ENCODE results near the gene RGS17.

Gene RGS17

DNA sequence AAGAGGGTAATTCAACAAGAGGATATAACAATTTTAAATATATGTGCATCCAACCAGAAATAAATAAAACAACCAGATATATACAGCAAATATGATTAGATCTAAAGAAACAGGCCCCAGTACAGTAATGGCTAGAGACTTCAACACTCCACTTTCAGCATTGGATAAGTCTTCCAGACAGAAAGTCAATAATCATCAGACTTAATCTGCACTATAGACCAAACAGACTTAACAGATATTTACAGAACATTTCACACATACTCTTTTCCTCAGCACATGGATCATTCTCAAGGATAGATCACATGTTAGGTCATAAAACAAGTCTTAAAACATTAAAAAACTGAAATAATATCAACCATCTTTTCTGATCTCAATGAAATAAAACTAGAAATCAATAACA, 65.9 kb downstream of the RGS17 start:
- H3K9ac ChIP-seq (ENCODE audit: low read depth in 1 of 2, low read length in 2 of 2) = no peak overlapping the region

DNA sequence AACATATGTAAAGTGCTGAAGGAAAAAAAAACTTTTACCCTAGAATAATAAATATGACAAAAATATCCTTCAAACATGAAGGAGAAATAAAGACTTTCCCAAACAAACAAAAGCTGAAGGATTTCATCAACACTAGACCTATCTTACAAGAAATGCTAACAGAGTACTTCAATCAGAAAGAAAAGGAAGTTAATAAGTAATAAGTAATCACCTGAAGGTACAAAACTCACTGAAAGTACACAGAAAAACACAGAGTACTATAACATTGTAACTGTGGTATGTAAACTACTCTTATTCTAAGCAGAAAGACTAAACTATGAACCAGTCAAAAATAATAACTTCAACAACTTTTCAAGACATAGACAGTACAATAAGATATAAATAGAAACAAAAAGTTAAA, 67.1 kb downstream of the RGS17 start:
- no peaks in the 10 kb centered on the region for H3K27me3 ChIP-seq (ENCODE audit: control insufficient read depth in 1 of 2, insufficient read depth in 2 of 2, low read length in 2 of 2)
- no peaks in the 10 kb centered on the region for H3K36me3 ChIP-seq (ENCODE audit: control insufficient read depth in 1 of 2, insufficient read depth in 2 of 2, low read length in 2 of 2)
- peaks cover 0 to 6% of the 10 kb centered on the region in 2 donors for H3K9me3 ChIP-seq (ENCODE audit: control insufficient read depth in 1 of 2, low read length in 2 of 2)

More for the DNA sequence above, 65.9 kb downstream of the RGS17 start:
- Histone ChIP-seq H3K27me3 (ENCODE audit: control insufficient read depth in 1 of 2, insufficient read depth in 2 of 2, low read length in 2 of 2) (no peaks in the 10 kb centered on the region), H3K4me3 (ENCODE audit: low read depth in 1 of 2, low read length in 2 of 2) (no peak overlapping the region), H3K27ac (ENCODE audit: low read depth, low read length) (no peak overlapping the region), H3K4me1 (ENCODE audit: control insufficient read depth in 1 of 2, insufficient read depth in 2 of 2, low read length in 2 of 2) (no peaks in the 10 kb centered on the region), H3K9me3 (ENCODE audit: control insufficient read depth in 1 of 2, low read length in 2 of 2) (peaks cover 0 to 6% of the 10 kb centered on the region in 2 donors), H3K36me3 (ENCODE audit: control insufficient read depth in 1 of 2, insufficient read depth in 2 of 2, low read length in 2 of 2) (no peaks in the 10 kb centered on the region)

DNA sequence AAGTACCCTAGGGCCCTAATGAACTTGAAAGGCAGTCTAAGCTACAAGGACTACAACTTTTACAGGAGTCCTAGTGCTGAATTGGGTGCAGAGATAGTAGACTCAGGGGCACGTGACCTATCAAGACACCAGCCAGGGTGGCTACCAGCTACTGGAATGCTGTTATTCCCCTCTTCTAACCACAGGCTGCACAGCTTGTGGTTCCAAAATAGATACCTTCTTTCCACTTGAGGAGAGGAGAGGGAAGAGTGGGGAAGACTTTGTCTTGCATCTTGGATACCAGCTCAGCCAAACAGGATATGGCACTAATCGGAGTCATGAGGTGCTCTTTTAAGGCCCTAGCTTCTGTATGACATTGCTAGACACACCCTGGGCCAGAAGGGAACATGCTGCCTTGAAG, 68.6 kb downstream of the RGS17 start:
- peaks cover 0 to 6% of the 10 kb centered on the region in 2 donors for H3K9me3 ChIP-seq (ENCODE audit: control insufficient read depth in 1 of 2, low read length in 2 of 2)
- no peaks in the 10 kb centered on the region for H3K36me3 ChIP-seq (ENCODE audit: control insufficient read depth in 1 of 2, insufficient read depth in 2 of 2, low read length in 2 of 2)
- no peak overlapping the region for H3K27ac ChIP-seq (ENCODE audit: low read depth, low read length)
- H3K4me1 ChIP-seq (ENCODE audit: control insufficient read depth in 1 of 2, insufficient read depth in 2 of 2, low read length in 2 of 2) = no peaks in the 10 kb centered on the region
- no peaks in the 10 kb centered on the region for H3K27me3 ChIP-seq (ENCODE audit: control insufficient read depth in 1 of 2, insufficient read depth in 2 of 2, low read length in 2 of 2)
- no peak overlapping the region for H3K9ac ChIP-seq (ENCODE audit: low read depth in 1 of 2, low read length in 2 of 2)
- H3K4me3 ChIP-seq (ENCODE audit: low read depth in 1 of 2, low read length in 2 of 2) = no peak overlapping the region

More for the DNA sequence above, 67.1 kb downstream of the RGS17 start:
- Histone ChIP-seq H3K9ac (ENCODE audit: low read depth in 1 of 2, low read length in 2 of 2) (no peak overlapping the region), H3K4me3 (ENCODE audit: low read depth in 1 of 2, low read length in 2 of 2) (no peak overlapping the region), H3K4me1 (ENCODE audit: control insufficient read depth in 1 of 2, insufficient read depth in 2 of 2, low read length in 2 of 2) (no peaks in the 10 kb centered on the region), H3K27ac (ENCODE audit: low read depth, low read length) (no peak overlapping the region)

DNA sequence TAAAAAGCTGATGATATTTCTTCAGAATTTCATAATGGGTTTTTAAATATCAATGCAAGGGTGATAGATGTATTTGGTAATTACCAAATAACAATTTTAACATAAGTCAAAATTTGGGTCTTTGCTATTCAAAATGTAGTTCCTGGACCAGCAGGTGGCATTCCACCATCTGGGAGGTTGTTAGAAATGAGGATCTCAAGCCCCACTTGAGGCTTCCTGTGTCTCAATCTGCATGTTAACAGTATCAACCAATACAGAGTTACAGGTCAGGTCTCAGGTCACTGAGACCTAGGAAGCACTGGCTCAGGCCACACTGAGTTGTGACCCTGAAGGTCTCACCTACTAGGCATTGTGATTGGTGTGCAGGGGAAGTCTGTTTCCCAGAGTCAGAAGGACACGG, 71.3 kb downstream of the RGS17 start:
- Histone ChIP-seq H3K27me3 (ENCODE audit: control insufficient read depth in 1 of 2, insufficient read depth in 2 of 2, low read length in 2 of 2) (no peaks in the 10 kb centered on the region), H3K4me1 (ENCODE audit: control insufficient read depth in 1 of 2, insufficient read depth in 2 of 2, low read length in 2 of 2) (no peaks in the 10 kb centered on the region), H3K4me3 (ENCODE audit: low read depth in 1 of 2, low read length in 2 of 2) (no peak overlapping the region), H3K9ac (ENCODE audit: low read depth in 1 of 2, low read length in 2 of 2) (no peak overlapping the region), H3K36me3 (ENCODE audit: control insufficient read depth in 1 of 2, insufficient read depth in 2 of 2, low read length in 2 of 2) (no peaks in the 10 kb centered on the region), H3K27ac (ENCODE audit: low read depth, low read length) (no peak overlapping the region), H3K9me3 (ENCODE audit: control insufficient read depth in 1 of 2, low read length in 2 of 2) (no peaks in the 10 kb centered on the region)

DNA sequence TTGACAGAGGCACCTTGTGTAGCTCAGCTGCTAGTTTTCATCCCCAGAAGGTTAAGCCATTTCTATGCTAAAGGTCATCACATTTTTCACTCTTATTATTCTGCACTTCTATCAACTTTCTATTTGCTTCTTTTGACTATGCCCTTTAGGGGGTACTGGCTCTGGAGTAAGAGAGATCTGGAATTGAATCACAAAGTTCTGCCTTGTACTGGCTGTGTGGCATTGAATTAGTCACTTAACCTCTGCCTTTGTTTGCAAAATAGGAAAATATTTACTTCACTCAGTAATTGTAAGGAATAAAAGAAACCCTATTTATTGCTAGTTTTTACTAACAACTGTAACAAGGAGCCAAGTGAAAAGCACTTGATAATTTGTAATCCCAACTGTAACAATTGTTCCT, 71.8 kb downstream of the RGS17 start:
- H3K4me3 ChIP-seq (ENCODE audit: low read depth in 1 of 2, low read length in 2 of 2) = no peak overlapping the region
- no peaks in the 10 kb centered on the region for H3K27me3 ChIP-seq (ENCODE audit: control insufficient read depth in 1 of 2, insufficient read depth in 2 of 2, low read length in 2 of 2)
- no peaks in the 10 kb centered on the region for H3K9me3 ChIP-seq (ENCODE audit: control insufficient read depth in 1 of 2, low read length in 2 of 2)
- no peak overlapping the region for H3K27ac ChIP-seq (ENCODE audit: low read depth, low read length)
- no peaks in the 10 kb centered on the region for H3K36me3 ChIP-seq (ENCODE audit: control insufficient read depth in 1 of 2, insufficient read depth in 2 of 2, low read length in 2 of 2)
- no peak overlapping the region for H3K9ac ChIP-seq (ENCODE audit: low read depth in 1 of 2, low read length in 2 of 2)
- no peaks in the 10 kb centered on the region for H3K4me1 ChIP-seq (ENCODE audit: control insufficient read depth in 1 of 2, insufficient read depth in 2 of 2, low read length in 2 of 2)

DNA sequence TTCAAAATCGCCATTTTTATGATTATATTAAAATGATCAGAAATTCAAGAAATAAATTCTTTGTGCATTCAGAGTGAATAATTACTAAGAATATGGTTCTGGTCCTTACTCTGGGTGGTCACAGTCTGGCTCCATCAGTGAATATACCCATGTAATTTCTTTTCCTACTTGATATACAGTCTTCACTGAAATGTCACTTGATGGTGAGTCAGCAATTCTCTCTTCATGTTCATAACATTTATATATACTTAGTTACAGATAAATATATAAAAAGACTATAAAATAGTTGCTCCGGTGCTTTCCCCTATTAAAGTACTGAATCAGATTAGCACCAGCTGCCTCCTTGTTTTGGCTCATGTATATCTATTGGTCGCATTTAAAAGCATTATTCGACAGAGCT, 72.2 kb downstream of the RGS17 start:
- Histone ChIP-seq H3K9me3 (ENCODE audit: control insufficient read depth in 1 of 2, low read length in 2 of 2) (no peaks in the 10 kb centered on the region), H3K9ac (ENCODE audit: low read depth in 1 of 2, low read length in 2 of 2) (no peak overlapping the region), H3K4me1 (ENCODE audit: control insufficient read depth in 1 of 2, insufficient read depth in 2 of 2, low read length in 2 of 2) (no peaks in the 10 kb centered on the region), H3K27me3 (ENCODE audit: control insufficient read depth in 1 of 2, insufficient read depth in 2 of 2, low read length in 2 of 2) (no peaks in the 10 kb centered on the region), H3K36me3 (ENCODE audit: control insufficient read depth in 1 of 2, insufficient read depth in 2 of 2, low read length in 2 of 2) (no peaks in the 10 kb centered on the region), H3K27ac (ENCODE audit: low read depth, low read length) (no peak overlapping the region), H3K4me3 (ENCODE audit: low read depth in 1 of 2, low read length in 2 of 2) (no peak overlapping the region)

DNA sequence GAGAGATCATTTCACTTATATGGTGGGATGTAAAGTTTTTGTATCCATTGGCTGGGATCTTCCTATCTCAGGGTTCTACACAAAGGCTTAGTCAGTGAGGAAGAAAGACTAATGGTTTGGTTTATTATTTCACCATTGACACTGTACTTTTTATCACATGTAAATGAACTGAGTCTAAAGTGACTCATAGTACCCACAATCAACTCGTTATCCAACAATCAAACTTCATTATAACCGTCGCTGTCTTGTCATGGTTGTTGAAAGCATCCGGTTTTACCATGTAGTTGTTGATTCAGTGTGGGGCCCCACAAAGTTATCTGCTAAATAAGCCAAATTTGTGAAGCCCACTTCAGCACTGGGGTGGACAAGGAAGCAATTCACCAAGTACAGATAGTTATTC, 72.8 kb downstream of the RGS17 start:
- Histone ChIP-seq H3K4me1 (ENCODE audit: control insufficient read depth in 1 of 2, insufficient read depth in 2 of 2, low read length in 2 of 2) (no peaks in the 10 kb centered on the region), H3K9ac (ENCODE audit: low read depth in 1 of 2, low read length in 2 of 2) (no peak overlapping the region), H3K27me3 (ENCODE audit: control insufficient read depth in 1 of 2, insufficient read depth in 2 of 2, low read length in 2 of 2) (no peaks in the 10 kb centered on the region), H3K9me3 (ENCODE audit: control insufficient read depth in 1 of 2, low read length in 2 of 2) (no peaks in the 10 kb centered on the region), H3K36me3 (ENCODE audit: control insufficient read depth in 1 of 2, insufficient read depth in 2 of 2, low read length in 2 of 2) (no peaks in the 10 kb centered on the region), H3K4me3 (ENCODE audit: low read depth in 1 of 2, low read length in 2 of 2) (no peak overlapping the region), H3K27ac (ENCODE audit: low read depth, low read length) (no peak overlapping the region)

DNA sequence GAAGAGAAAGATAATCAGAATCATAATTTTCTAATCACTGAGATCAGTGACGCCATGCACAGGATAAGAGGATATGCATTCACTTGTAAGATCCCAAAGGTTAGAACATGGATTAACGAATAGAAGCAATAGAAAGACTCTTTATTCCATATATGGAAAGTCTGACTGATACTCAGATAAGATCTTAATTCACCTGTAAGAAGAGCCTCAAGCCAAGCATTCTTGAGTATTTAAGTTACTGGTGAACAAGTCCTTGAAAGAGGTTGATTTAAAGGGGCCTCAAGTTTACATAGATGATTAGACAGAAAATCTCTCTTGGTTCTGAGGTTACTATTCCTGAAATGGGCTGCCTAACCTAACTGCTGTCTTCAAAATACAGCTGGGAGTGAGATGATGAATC, 74.8 kb downstream of the RGS17 start:
- H3K9ac ChIP-seq (ENCODE audit: low read depth in 1 of 2, low read length in 2 of 2) = no peak overlapping the region
- H3K36me3 ChIP-seq (ENCODE audit: control insufficient read depth in 1 of 2, insufficient read depth in 2 of 2, low read length in 2 of 2) = no peaks in the 10 kb centered on the region
- no peak overlapping the region for H3K27ac ChIP-seq (ENCODE audit: low read depth, low read length)
- no peaks in the 10 kb centered on the region for H3K27me3 ChIP-seq (ENCODE audit: control insufficient read depth in 1 of 2, insufficient read depth in 2 of 2, low read length in 2 of 2)
- H3K4me3 ChIP-seq (ENCODE audit: low read depth in 1 of 2, low read length in 2 of 2) = no peak overlapping the region
- no peaks in the 10 kb centered on the region for H3K9me3 ChIP-seq (ENCODE audit: control insufficient read depth in 1 of 2, low read length in 2 of 2)
- no peaks in the 10 kb centered on the region for H3K4me1 ChIP-seq (ENCODE audit: control insufficient read depth in 1 of 2, insufficient read depth in 2 of 2, low read length in 2 of 2)

DNA sequence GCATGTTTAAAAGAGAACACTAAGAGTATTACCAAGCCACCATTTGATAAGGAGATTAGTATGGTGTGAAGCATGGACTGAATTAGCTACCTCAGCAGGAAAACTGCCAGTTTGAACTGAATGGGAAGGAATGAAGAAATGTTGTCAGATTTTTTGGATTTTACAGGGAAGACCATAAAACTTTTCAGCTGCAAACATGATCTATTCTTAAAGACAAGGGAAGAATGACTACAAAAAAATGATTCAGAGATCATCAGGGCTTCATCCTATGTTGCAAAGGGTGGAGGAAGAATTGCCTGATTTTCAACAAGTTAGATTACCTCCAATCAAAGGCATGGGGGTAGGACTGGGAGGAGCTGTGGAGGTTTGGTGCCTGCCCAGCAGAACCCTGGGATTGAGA, 79.3 kb downstream of the RGS17 start:
- H3K27me3 ChIP-seq (ENCODE audit: control insufficient read depth in 1 of 2, insufficient read depth in 2 of 2, low read length in 2 of 2) = no peaks in the 10 kb centered on the region
- no peak overlapping the region for H3K4me3 ChIP-seq (ENCODE audit: low read depth in 1 of 2, low read length in 2 of 2)
- no peaks in the 10 kb centered on the region for H3K4me1 ChIP-seq (ENCODE audit: control insufficient read depth in 1 of 2, insufficient read depth in 2 of 2, low read length in 2 of 2)
- H3K27ac ChIP-seq (ENCODE audit: low read depth, low read length) = no peak overlapping the region
- no peak overlapping the region for H3K9ac ChIP-seq (ENCODE audit: low read depth in 1 of 2, low read length in 2 of 2)
- no peaks in the 10 kb centered on the region for H3K9me3 ChIP-seq (ENCODE audit: control insufficient read depth in 1 of 2, low read length in 2 of 2)
- no peaks in the 10 kb centered on the region for H3K36me3 ChIP-seq (ENCODE audit: control insufficient read depth in 1 of 2, insufficient read depth in 2 of 2, low read length in 2 of 2)

DNA sequence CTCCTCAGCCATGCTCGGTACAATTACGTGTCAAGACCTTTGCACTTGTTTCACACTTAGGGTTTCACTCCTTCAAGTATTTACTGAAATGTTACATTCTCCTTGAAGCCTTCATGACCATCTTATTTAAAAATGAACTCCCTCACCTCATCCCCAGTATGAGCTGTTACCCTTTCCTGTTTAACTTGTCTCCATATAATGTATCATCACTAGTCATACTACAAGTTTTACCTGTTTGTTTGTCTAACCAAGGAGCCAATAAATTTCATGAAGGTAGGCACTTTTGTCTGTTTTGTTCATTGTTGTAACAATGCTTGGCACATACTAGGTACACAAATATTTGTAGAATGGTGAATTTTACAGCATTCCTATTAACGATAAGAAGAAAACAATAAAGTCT, 82.5 kb downstream of the RGS17 start:
- H3K27me3 ChIP-seq (ENCODE audit: control insufficient read depth in 1 of 2, insufficient read depth in 2 of 2, low read length in 2 of 2) = no peaks in the 10 kb centered on the region
- no peaks in the 10 kb centered on the region for H3K36me3 ChIP-seq (ENCODE audit: control insufficient read depth in 1 of 2, insufficient read depth in 2 of 2, low read length in 2 of 2)
- H3K27ac ChIP-seq (ENCODE audit: low read depth, low read length) = no peak overlapping the region
- H3K9ac ChIP-seq (ENCODE audit: low read depth in 1 of 2, low read length in 2 of 2) = no peak overlapping the region
- peaks cover 0 to 4% of the 10 kb centered on the region in 2 donors for H3K4me1 ChIP-seq (ENCODE audit: control insufficient read depth in 1 of 2, insufficient read depth in 2 of 2, low read length in 2 of 2)
- H3K9me3 ChIP-seq (ENCODE audit: control insufficient read depth in 1 of 2, low read length in 2 of 2) = no peaks in the 10 kb centered on the region
- no peak overlapping the region for H3K4me3 ChIP-seq (ENCODE audit: low read depth in 1 of 2, low read length in 2 of 2)

DNA sequence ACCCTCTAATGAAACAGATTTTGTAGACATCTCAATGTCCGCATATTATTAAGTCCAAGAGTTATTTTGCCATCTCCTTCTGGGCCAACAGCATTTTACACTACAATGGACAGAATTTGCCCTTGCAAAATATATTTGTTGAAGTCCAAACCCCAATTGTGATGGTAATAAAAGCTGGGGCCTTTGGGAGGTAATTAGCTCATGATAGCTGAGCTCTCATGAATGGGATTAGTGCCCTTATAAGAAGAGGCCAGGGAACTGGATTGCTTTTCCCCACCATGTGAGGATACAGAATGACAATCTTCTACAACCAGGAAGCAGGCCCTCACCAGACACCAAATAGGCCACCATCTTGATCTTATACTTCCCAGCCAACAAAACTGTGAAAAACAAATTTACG, 83.7 kb downstream of the RGS17 start:
- no peak overlapping the region for H3K27ac ChIP-seq (ENCODE audit: low read depth, low read length)
- no peak overlapping the region for H3K9ac ChIP-seq (ENCODE audit: low read depth in 1 of 2, low read length in 2 of 2)
- H3K4me3 ChIP-seq (ENCODE audit: low read depth in 1 of 2, low read length in 2 of 2) = no peak overlapping the region
- H3K36me3 ChIP-seq (ENCODE audit: control insufficient read depth in 1 of 2, insufficient read depth in 2 of 2, low read length in 2 of 2) = no peaks in the 10 kb centered on the region
- peaks cover 0 to 4% of the 10 kb centered on the region in 2 donors for H3K4me1 ChIP-seq (ENCODE audit: control insufficient read depth in 1 of 2, insufficient read depth in 2 of 2, low read length in 2 of 2)
- H3K9me3 ChIP-seq (ENCODE audit: control insufficient read depth in 1 of 2, low read length in 2 of 2) = no peaks in the 10 kb centered on the region
- no peaks in the 10 kb centered on the region for H3K27me3 ChIP-seq (ENCODE audit: control insufficient read depth in 1 of 2, insufficient read depth in 2 of 2, low read length in 2 of 2)
